SU-DHL-6 (cell line): Measurements from ENCODE around the gene ATAD1.

ENCODE experiments used
- CTCF ChIP-seq: fragments of 200-600 bp; sonication (generic); IDR thresholded peaks from one replicate; pipeline ENCODE4 v1.5.1; 2017; ENCODE audit warnings: antibody characterized with exemption, mild to moderate bottlenecking, low read length, moderate library complexity; ENCODE audit not compliant: insufficient read depth, poor library complexity, severe bottlenecking
- EZH2phosphoT487 ChIP-seq: fragments of 200-600 bp; sonication (generic), shearing (Covaris generic); conservative IDR thresholded peaks from 2 replicates; pipeline ENCODE4 v1.6.1; 2018; ENCODE audit warnings: mild to moderate bottlenecking, antibody characterized with exemption, low read length, moderate library complexity, mixed read lengths

DNA sequence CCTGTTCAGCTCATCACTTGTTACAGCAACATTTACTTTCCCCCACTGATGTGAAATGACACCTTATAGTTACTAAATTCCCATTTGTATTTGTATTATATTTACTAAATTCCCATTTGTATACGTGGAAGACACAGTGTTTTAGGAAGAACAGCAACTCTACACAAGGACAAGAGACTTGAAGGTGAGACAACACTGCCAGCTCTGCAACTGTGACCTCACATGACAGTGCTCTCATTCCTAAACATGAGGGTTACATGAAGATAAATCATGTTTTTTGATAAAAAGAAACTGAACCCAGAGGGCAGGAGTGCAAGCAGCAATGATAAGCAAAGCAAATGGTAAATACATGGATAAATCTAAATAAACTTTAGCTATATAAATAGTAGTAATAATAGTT, 60.3 kb downstream of the ATAD1 start:
- TF ChIP-seq CTCF (no peak), EZH2phosphoT487 (no peak)
